Naive thymus-derived CD4-positive, alpha-beta T cell (primary cell): ENCODE data around the gene RABAC1. TPM values are rescaled to one million over a fixed set of nuclear protein-coding genes. Genes with fewer than 3 reads are reported as not detected.
A peak's percentile ranks its signal among the peaks of the same experiment; 100 is the strongest.

Experiments used
- ATAC-seq: fragments of 150-1000 bp; cut with Tn5 transposase; 2 replicates; pipeline ENCODE4 v1.10.0; 2021; ENCODE audit warnings: mild to moderate bottlenecking, moderate library complexity
- CTCF ChIA-PET: fragments of 350-600 bp; sonication (Branson Sonifier 250); formaldehyde crosslinking; loops from one replicate; lab custom pipeline; 2021; ENCODE audit warnings: antibody characterized with exemption; lab: Charles Lee
- POLR2A ChIA-PET: fragments of 350-600 bp; sonication (Branson Sonifier 250); formaldehyde crosslinking; loops from one replicate; lab custom pipeline; 2021; ENCODE audit warnings: antibody characterized with exemption, inconsistent platforms; lab: Charles Lee
- DNase-seq, 9 donors: peaks; one replicate each; pipeline versions ENCODE4 v3.0.0 to v3.0.0-alpha.2; 2020 to 2022; ENCODE audit warnings: mixed read lengths in 1 of 9
- H3K27ac ChIP-seq: one replicate; pipeline ENCODE4 v1.7.0; 2013; ENCODE audit warnings: mild to moderate bottlenecking, low read depth, low read length, moderate library complexity
- H3K27me3 ChIP-seq, 2 donors: one replicate each; pipeline ENCODE4 v1.7.0; 2013; ENCODE audit warnings: low read length in 2 of 2, mild to moderate bottlenecking in 2 of 2, moderate library complexity in 2 of 2; ENCODE audit not compliant: control insufficient read depth in 2 of 2, insufficient read depth in 2 of 2
- H3K36me3 ChIP-seq, 3 experiments: 1 replicate in 2 of 3; 2 replicates in 1 of 3; pipeline ENCODE4 v1.7.0; 2013; ENCODE audit warnings: low read length in 3 of 3, mild to moderate bottlenecking in 3 of 3, moderate library complexity in 1 of 3; ENCODE audit not compliant: insufficient read depth in 3 of 3, control insufficient read depth in 2 of 3
- H3K4me1 ChIP-seq, 2 donors: one replicate each; pipeline ENCODE4 v1.7.0; 2013; ENCODE audit warnings: low read length in 2 of 2, mild to moderate bottlenecking in 2 of 2, moderate library complexity in 1 of 2; ENCODE audit not compliant: control insufficient read depth in 2 of 2, insufficient read depth in 2 of 2
- H3K4me3 ChIP-seq: 2 replicates; pipeline ENCODE4 v1.7.0; 2013; ENCODE audit warnings: mild to moderate bottlenecking, low read length
- H3K9me3 ChIP-seq, 3 experiments: 1 replicate in 2 of 3; 2 replicates in 1 of 3; pipeline ENCODE4 v1.7.0; 2013; ENCODE audit warnings: low read length in 3 of 3; ENCODE audit not compliant: control insufficient read depth in 2 of 3
- H3K27ac Mint-ChIP-seq, 9 donors: one replicate each; pipeline ENCODE4 v1.8.0; 2020 to 2022; ENCODE audit warnings: mixed read lengths in 9 of 9, mild to moderate bottlenecking in 8 of 9, moderate library complexity in 5 of 9, inconsistent platforms in 2 of 9
- H3K27me3 Mint-ChIP-seq, 5 donors: one replicate each; pipeline ENCODE4 v1.8.0; 2021 to 2022; ENCODE audit warnings: mixed read lengths in 5 of 5, mild to moderate bottlenecking in 1 of 5
- H3K36me3 Mint-ChIP-seq, 5 donors: one replicate each; pipeline ENCODE4 v1.8.0; 2020 to 2022; ENCODE audit warnings: mixed read lengths in 5 of 5, mild to moderate bottlenecking in 3 of 5, inconsistent platforms in 1 of 5
- H3K4me1 Mint-ChIP-seq, 7 donors: one replicate each; pipeline ENCODE4 v1.8.0; 2020 to 2022; ENCODE audit warnings: mixed read lengths in 7 of 7, mild to moderate bottlenecking in 3 of 7, inconsistent platforms in 1 of 7
- H3K4me3 Mint-ChIP-seq, 10 donors: one replicate each; pipeline ENCODE4 v1.8.0; 2020 to 2022; ENCODE audit warnings: mild to moderate bottlenecking in 10 of 10, mixed read lengths in 10 of 10, moderate library complexity in 6 of 10, inconsistent platforms in 2 of 10
- H3K9me3 Mint-ChIP-seq, 11 donors: one replicate each; pipeline ENCODE4 v1.8.0; 2020 to 2022; ENCODE audit warnings: mixed read lengths in 11 of 11, mild to moderate bottlenecking in 4 of 11, inconsistent platforms in 1 of 11, moderate library complexity in 1 of 11
- intact Hi-C, 2 donors: fragments of 100-400 bp; cut with micrococcal nuclease; formaldehyde crosslinking; loops; one replicate each; pipeline ENCODE4 v1.15.1; 2023
- polyA plus RNA-seq, 2 donors: library from polyadenylated mRNA; unstranded; fragments of 300-500 nt; fragmentation: Illumina TruSeq; gene quantifications; one replicate each; pipeline ENCODE4 v1.2.3, GENCODE V29; 2021
- total RNA-seq, 6 experiments: library from RNA in 5 of 6; stranded (reverse) in 5 of 6; gene quantifications; 1 replicate in 5 of 6; 2 replicates in 1 of 6; pipeline ENCODE4 v1.2.3 and lab custom pipeline; 2021 to 2026

Gene RABAC1
- total and polyA plus RNA-seq, 7 experiments from 2014 or later = 70.4 to 187 (median 86.4) TPM

- H3K27ac ChIP-seq = no peak overlapping the region
- ChIA-PET CTCF (no interaction called here), POLR2A (no interaction called here)
- H3K36me3 ChIP-seq = peaks cover 0 to 5% (median 0%) of the 10 kb centered on the region in 3 experiments
- H3K27ac Mint-ChIP-seq = peak overlapping the region in 5 of 9 donors; percentile 35 to 67 (median 52)
- peak overlapping the region in 7 of 10 donors; percentile 43 to 71 (median 51) for H3K4me3 Mint-ChIP-seq
- peaks cover 15 to 43% (median 31%) of the 10 kb centered on the region in 7 donors for H3K4me1 Mint-ChIP-seq
- no peak overlapping the region for H3K4me3 ChIP-seq
- peaks cover 0 to 5% (median 0%) of the 10 kb centered on the region in 11 donors for H3K9me3 Mint-ChIP-seq
- intact Hi-C loops = loop anchor here in 1 of 2 donors (2.0 kb wide), 2 partner anchors 13 to 37 kb away; no protein-coding TSS in a partner anchor
- peaks cover 0 to 21% (median 0%) of the 10 kb centered on the region in 5 donors for H3K36me3 Mint-ChIP-seq
- peaks cover 20 to 53% of the 10 kb centered on the region in 2 donors for H3K4me1 ChIP-seq
- no peak for ATAC-seq
- no peaks in the 10 kb centered on the region for H3K9me3 ChIP-seq
- peaks cover 0 to 28% (median 0%) of the 10 kb centered on the region in 5 donors for H3K27me3 Mint-ChIP-seq
- no peak for DNase-seq
- H3K27me3 ChIP-seq = peaks cover 0 to 23% of the 10 kb centered on the region in 2 donors
Measured at GRCh38 chr19:41913538-41914423, 45.3 kb downstream of the RABAC1 start.

DNA sequence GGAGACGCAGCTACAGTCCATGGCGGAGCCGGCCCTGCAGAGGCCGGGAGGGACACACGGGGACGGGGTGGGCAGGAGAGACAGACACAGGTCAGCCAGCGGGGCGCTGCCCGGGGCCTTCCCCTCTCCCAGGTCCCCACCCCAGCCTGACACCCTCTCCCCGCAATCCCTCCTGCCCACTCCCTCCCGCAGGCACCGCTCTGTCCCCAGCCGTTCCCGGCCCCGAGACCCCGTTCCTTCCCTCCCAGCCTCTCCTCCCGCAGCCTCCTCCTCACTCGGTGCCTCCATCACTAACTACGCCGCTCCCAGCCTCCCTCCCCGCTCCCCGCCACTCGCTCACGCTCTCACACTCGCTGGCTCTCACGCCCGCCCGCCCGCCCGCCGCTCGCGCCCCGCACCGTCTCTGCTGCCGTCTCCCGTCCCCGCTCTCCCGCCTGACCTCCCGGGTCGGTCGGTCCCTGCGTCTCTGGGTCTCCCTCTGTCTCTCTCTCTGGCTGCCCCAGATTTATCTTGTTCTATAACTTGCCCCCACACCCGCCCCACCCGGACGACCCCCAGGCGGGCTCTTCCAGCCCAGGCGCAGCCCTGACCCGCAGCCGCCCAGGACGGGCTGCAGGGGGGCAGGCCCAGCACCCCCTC lies 46.1 kb downstream of the RABAC1 start:
- peaks cover 15 to 43% (median 31%) of the 10 kb centered on the region in 7 donors for H3K4me1 Mint-ChIP-seq
- intact Hi-C loops = loop anchor here in 1 of 2 donors (2.0 kb wide), 1 partner anchor 14 kb away; no protein-coding TSS in a partner anchor
- H3K9me3 Mint-ChIP-seq = peaks cover 0 to 5% (median 0%) of the 10 kb centered on the region in 11 donors
- DNase-seq (peak in 3 of 9 donors; percentile 39 to 46 (median 45)), ATAC-seq (peak; percentile 32)
- peaks cover 0 to 28% (median 0%) of the 10 kb centered on the region in 5 donors for H3K27me3 Mint-ChIP-seq
- H3K27me3 ChIP-seq = peaks cover 0 to 23% of the 10 kb centered on the region in 2 donors
- H3K4me1 ChIP-seq = peaks cover 20 to 53% of the 10 kb centered on the region in 2 donors
- H3K27ac Mint-ChIP-seq = peak overlapping the region in 4 of 9 donors; percentile 35 to 87 (median 78)
- POLR2A ChIA-PET = interaction anchor here (1.0 to 15.6 kb wide), 6 partner anchors 9 to 53 kb away, joined by 3 to 348 read pairs (median 9); partner anchors contain the start of genes ARHGEF1 and RPS19
- CTCF ChIA-PET = no interaction called here
- H3K4me3 Mint-ChIP-seq = peak overlapping the region in 6 of 10 donors; percentile 37 to 71 (median 51)
- H3K9me3 ChIP-seq = no peaks in the 10 kb centered on the region
- H3K27ac ChIP-seq = no peak overlapping the region
- H3K36me3 Mint-ChIP-seq = peaks cover 0 to 23% (median 0%) of the 10 kb centered on the region in 5 donors
- no peak overlapping the region for H3K4me3 ChIP-seq
- peaks cover 0 to 11% (median 0%) of the 10 kb centered on the region in 3 experiments for H3K36me3 ChIP-seq

DNA sequence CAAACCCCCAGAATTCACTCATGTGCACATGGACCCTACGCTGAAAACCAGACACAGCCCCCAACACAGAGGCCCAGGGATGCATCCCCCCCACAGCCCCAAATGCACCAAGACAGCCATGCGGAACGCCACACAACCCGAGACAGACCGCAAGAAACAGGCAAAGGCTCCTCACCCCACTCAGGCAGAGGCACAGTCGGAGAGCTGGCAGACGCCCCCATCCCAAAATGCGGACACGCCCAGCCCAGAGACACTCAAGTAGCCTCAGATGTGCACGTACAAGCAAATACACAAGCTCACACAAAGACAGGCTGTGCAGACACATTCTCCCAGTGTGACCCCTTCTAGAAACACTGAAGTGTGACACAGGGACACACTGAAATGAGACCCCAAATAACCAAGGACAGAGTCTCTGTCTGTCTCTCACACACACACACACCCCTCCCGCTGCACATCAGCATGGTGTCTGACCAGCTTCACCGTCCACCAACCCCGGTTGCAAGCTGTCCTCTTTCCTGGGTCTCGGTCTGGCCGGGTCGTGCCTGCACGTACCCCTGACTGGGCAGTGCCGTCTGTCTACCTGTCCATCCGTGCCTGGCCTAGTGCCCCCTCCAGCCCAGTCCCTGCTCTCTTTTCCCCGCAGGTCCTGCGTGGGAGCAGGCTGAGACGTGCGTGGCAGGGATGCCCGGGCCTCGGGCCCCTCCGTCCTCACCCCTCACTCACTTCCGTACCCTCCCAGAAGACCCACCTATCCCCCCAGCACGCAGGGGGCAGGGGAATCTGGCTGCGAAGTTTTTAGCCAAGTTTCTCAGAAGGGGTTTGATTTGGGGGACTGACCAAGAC lies 47.0 kb downstream of the RABAC1 start:
- CTCF ChIA-PET = interaction anchor here (1.3 kb wide), 1 partner anchor 39 kb away, joined by 4 read pairs; no protein-coding TSS in a partner anchor
- peaks cover 0 to 23% of the 10 kb centered on the region in 2 donors for H3K27me3 ChIP-seq
- peak overlapping the region in 8 of 10 donors; percentile 4 to 72 (median 42) for H3K4me3 Mint-ChIP-seq
- H3K4me1 ChIP-seq = peaks cover 20 to 53% of the 10 kb centered on the region in 2 donors
- POLR2A ChIA-PET = interaction anchor here (0.7 to 15.6 kb wide), 20 partner anchors 8 to 52 kb away, joined by 3 to 348 read pairs (median 4); partner anchors contain the start of genes ARHGEF1 and RPS19
- peaks cover 0 to 28% (median 0%) of the 10 kb centered on the region in 5 donors for H3K27me3 Mint-ChIP-seq
- H3K4me3 ChIP-seq = no peak overlapping the region
- peaks cover 0 to 5% (median 0%) of the 10 kb centered on the region in 11 donors for H3K9me3 Mint-ChIP-seq
- ATAC-seq = no peak
- H3K4me1 Mint-ChIP-seq = peaks cover 15 to 45% (median 32%) of the 10 kb centered on the region in 7 donors
- peaks cover 0 to 17% (median 0%) of the 10 kb centered on the region in 3 experiments for H3K36me3 ChIP-seq
- intact Hi-C loops = loop anchor here (1.0 to 2.0 kb wide), 3 partner anchors 15 to 39 kb away; no protein-coding TSS in a partner anchor
- no peaks in the 10 kb centered on the region for H3K9me3 ChIP-seq
- peak overlapping the region; percentile 62 to 87 (median 78) for H3K27ac Mint-ChIP-seq
- H3K27ac ChIP-seq = no peak overlapping the region
- peaks cover 0 to 27% (median 0%) of the 10 kb centered on the region in 5 donors for H3K36me3 Mint-ChIP-seq
- DNase-seq = peak in 4 of 9 donors; percentile 34 to 49 (median 38)

DNA sequence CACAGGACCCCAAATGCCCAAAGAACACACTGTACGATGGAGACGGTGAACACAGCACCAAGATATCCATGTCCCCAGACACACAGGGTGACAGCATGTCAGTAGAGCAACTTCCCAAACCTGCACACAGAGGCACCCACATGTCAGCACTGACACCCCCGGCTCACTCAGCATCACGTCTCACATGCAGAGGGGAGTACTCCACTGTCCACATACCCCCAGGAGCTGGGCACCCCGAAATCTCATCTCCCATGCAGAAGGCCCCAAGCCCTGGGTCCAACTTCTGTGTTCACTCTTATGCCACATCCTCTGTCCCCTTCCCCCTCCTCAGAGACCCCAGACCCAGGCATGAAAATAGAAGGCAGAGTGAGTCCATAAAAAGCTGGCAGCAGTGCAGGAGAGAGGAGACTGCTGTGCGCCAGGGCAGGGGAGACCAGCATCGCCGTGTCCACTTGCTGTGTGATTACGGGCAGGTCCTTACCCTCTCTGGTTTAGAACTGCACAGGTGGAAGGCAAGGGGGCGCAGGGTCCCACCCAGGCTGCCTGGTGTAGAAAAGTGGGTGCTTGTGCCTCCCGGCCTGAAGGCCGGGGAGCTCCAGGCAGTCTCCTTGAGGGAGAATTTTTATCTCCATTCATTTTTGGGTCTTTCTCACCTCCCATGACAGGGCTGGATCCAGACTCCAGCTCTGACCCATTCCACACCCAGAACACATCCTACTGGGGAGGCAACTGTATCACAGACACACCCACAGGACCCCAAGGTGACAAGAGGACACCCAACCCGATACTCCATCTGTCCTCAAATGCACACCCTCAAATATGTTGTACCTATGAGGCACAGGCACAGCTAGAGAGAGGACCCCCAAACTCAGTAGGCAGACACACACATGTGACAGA lies 47.9 kb downstream of the RABAC1 start:
- Mint-ChIP-seq H3K36me3 (peaks cover 0 to 31% (median 4%) of the 10 kb centered on the region in 5 donors), H3K4me1 (peaks cover 22 to 50% (median 37%) of the 10 kb centered on the region in 7 donors)
- intact Hi-C loops = loop anchor here in 1 of 2 donors (1.0 to 2.0 kb wide), 2 partner anchors 24 to 38 kb away; no protein-coding TSS in a partner anchor

More for the DNA sequence above, 47.9 kb downstream of the RABAC1 start:
- DNase-seq (peak in 1 of 9 donors; percentile 32), ATAC-seq (peak; percentile 31)
- no peaks in the 10 kb centered on the region for H3K9me3 ChIP-seq
- H3K27me3 ChIP-seq = peaks cover 0 to 18% of the 10 kb centered on the region in 2 donors
- Mint-ChIP-seq H3K27ac (peak overlapping the region; percentile 62 to 87 (median 78)), H3K4me3 (peak overlapping the region in 8 of 10 donors; percentile 4 to 72 (median 42)), H3K27me3 (peaks cover 0 to 28% (median 0%) of the 10 kb centered on the region in 5 donors), H3K9me3 (peaks cover 0 to 5% (median 0%) of the 10 kb centered on the region in 11 donors)
- peaks cover 5 to 25% (median 7%) of the 10 kb centered on the region in 3 experiments for H3K36me3 ChIP-seq
- H3K27ac ChIP-seq = no peak overlapping the region
- peaks cover 18 to 45% of the 10 kb centered on the region in 2 donors for H3K4me1 ChIP-seq
- no peak overlapping the region for H3K4me3 ChIP-seq
- ChIA-PET CTCF (interaction anchor here (0.5 to 1.3 kb wide), 6 partner anchors 10 to 38 kb away, joined by 3 to 4 read pairs (median 3); no protein-coding TSS in a partner anchor), POLR2A (interaction anchor here (0.7 to 15.6 kb wide), 19 partner anchors 8 to 51 kb away, joined by 3 to 348 read pairs (median 4); partner anchors contain the start of genes ARHGEF1 and RPS19)
